Measurements from ENCODE around the gene JCAD. TPM values are rescaled to one million over a fixed set of nuclear protein-coding genes. Genes with fewer than 3 reads are reported as not detected.

Gene JCAD
- total RNA-seq, 2 donors from 2014 or later: 1.8 to 23.5 TPM

- Histone ChIP-seq H3K4me1 (no peaks in the 10 kb centered on the region), H3K27me3 (peaks cover 17% of the 10 kb centered on the region), H3K36me3 (no peaks in the 10 kb centered on the region), H3K9ac (ENCODE audit: low read depth in 2 of 2, low read length in 2 of 2) (no peak overlapping the region), H3K4me3 (no peak overlapping the region), H3K27ac (no peak overlapping the region), H3K9me3 (no peaks in the 10 kb centered on the region)
- intact Hi-C loops (cut with DNase I): no loop called here
- no peak for TF ChIP-seq CTCF (IDR thresholded peaks at IDR 0.05)
- DNase-seq: no peak
These were observed 3.2 kb upstream of the JCAD start for GRCh38 chr10:30062582-30062981.

- TF ChIP-seq CTCF (IDR thresholded peaks at IDR 0.05): no peak
- Histone ChIP-seq H3K27me3 (peaks cover 17% of the 10 kb centered on the region), H3K4me1 (no peaks in the 10 kb centered on the region), H3K27ac (no peak overlapping the region), H3K9ac (ENCODE audit: low read depth in 2 of 2, low read length in 2 of 2) (no peak overlapping the region), H3K36me3 (no peaks in the 10 kb centered on the region), H3K4me3 (no peak overlapping the region), H3K9me3 (no peaks in the 10 kb centered on the region)
- no peak for DNase-seq
- intact Hi-C loops (cut with DNase I): no loop called here
These were observed 2.7 kb upstream of the JCAD start for GRCh38 chr10:30062090-30062489.

GRCh38 chr10:30058570-30059132 lies 735 bp downstream of the JCAD start:
- Histone ChIP-seq H3K9ac (ENCODE audit: low read depth in 2 of 2, low read length in 2 of 2) (peak overlapping the region in 1 of 2 donors; percentile 73), H3K36me3 (no peaks in the 10 kb centered on the region), H3K9me3 (no peaks in the 10 kb centered on the region), H3K4me1 (no peaks in the 10 kb centered on the region), H3K27ac (no peak overlapping the region), H3K27me3 (peaks cover 17% of the 10 kb centered on the region), H3K4me3 (peak overlapping the region; percentile 53)
- DNase-seq: no peak
- no peak for TF ChIP-seq CTCF (IDR thresholded peaks at IDR 0.05)
- intact Hi-C loops (cut with DNase I): no loop called here

- intact Hi-C loops (cut with DNase I): no loop called here
- Histone ChIP-seq H3K4me1 (no peaks in the 10 kb centered on the region), H3K27ac (no peak overlapping the region), H3K27me3 (peaks cover 17% of the 10 kb centered on the region), H3K4me3 (peak overlapping the region; percentile 53), H3K36me3 (no peaks in the 10 kb centered on the region), H3K9me3 (no peaks in the 10 kb centered on the region), H3K9ac (ENCODE audit: low read depth in 2 of 2, low read length in 2 of 2) (no peak overlapping the region)
- TF ChIP-seq CTCF (IDR thresholded peaks at IDR 0.05): no peak
- DNase-seq: no peak
These were observed 1.4 kb downstream of the JCAD start for GRCh38 chr10:30057894-30058556.

GRCh38 chr10:30057421-30057841 lies 2.0 kb downstream of the JCAD start:
- DNase-seq: no peak
- H3K4me1 ChIP-seq: no peaks in the 10 kb centered on the region
- intact Hi-C loops (cut with DNase I): no loop called here
- no peak overlapping the region for H3K27ac ChIP-seq
- H3K9me3 ChIP-seq: no peaks in the 10 kb centered on the region
- no peak overlapping the region for H3K9ac ChIP-seq (ENCODE audit: low read depth in 2 of 2, low read length in 2 of 2)
- no peaks in the 10 kb centered on the region for H3K36me3 ChIP-seq
- no peak overlapping the region for H3K4me3 ChIP-seq
- no peak for TF ChIP-seq CTCF (IDR thresholded peaks at IDR 0.05)
- H3K27me3 ChIP-seq: peaks cover 17% of the 10 kb centered on the region

All from colonic mucosa (tissue), 4 donors.